C4-2B (cell line): ENCODE measurements around the gene SKOR2.

Experiments used
- ZFX ChIP-seq: fragments of 450-650 bp; IDR thresholded peaks from 2 replicates; pipeline ENCODE4 v1.6.1; 2017
- TF ChIP-seq, protein P1 (sequence below): fragments of 450-650 bp; conservative IDR thresholded peaks from 2 replicates; pipeline ENCODE4 v1.5.1; 2017; ENCODE audit warnings: mild to moderate bottlenecking

DNA sequence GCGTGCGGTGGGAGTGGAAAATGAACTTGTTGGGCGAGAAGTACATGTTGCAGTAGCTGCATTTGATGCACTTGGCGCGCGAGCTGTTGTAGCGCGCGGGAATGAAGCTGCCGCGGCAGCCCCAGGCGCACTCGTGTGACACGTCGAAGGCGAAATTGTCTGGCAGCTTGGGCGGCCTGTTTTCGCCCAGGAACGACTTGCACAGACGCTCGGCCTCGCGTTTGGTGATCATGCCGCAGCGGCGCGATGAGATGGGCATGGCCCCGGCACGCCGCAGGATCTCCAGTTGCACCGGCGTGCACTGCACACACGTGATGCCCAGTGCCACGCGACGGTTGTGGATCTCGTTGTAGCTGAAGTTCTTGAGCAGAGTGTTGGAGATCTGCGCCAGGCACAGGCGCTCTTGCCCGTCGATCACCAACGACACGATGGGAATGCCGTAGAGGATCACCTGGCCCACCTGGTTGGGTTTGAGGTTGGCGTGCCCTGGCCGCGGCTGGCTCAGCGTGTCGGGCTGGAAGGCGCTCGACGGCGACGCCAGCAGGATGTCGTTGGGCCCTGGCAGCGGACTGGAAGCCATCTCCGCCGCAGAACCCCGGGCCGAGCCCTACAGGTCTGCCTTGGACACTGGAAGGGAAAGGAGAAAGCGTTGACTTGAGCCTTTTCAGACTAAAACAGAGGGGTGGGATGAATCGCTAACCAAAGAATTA is 2.7 kb downstream of the SKOR2 start:
- TF ChIP-seq, protein P1, sequence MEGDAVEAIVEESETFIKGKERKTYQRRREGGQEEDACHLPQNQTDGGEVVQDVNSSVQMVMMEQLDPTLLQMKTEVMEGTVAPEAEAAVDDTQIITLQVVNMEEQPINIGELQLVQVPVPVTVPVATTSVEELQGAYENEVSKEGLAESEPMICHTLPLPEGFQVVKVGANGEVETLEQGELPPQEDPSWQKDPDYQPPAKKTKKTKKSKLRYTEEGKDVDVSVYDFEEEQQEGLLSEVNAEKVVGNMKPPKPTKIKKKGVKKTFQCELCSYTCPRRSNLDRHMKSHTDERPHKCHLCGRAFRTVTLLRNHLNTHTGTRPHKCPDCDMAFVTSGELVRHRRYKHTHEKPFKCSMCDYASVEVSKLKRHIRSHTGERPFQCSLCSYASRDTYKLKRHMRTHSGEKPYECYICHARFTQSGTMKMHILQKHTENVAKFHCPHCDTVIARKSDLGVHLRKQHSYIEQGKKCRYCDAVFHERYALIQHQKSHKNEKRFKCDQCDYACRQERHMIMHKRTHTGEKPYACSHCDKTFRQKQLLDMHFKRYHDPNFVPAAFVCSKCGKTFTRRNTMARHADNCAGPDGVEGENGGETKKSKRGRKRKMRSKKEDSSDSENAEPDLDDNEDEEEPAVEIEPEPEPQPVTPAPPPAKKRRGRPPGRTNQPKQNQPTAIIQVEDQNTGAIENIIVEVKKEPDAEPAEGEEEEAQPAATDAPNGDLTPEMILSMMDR, result no peak
- TF ChIP-seq ZFX, result no peak
